ENCODE results near the gene NRSN1. TPM values are rescaled to one million over a fixed set of nuclear protein-coding genes. Genes with fewer than 3 reads are reported as not detected.
A peak's percentile ranks its signal among the peaks of the same experiment; 100 is the strongest.

NRSN1 gene
- total RNA-seq, 5 donors from 2014 or later (not counting 1 experiment from before 2014, with no cell fraction given): not detected

DNA sequence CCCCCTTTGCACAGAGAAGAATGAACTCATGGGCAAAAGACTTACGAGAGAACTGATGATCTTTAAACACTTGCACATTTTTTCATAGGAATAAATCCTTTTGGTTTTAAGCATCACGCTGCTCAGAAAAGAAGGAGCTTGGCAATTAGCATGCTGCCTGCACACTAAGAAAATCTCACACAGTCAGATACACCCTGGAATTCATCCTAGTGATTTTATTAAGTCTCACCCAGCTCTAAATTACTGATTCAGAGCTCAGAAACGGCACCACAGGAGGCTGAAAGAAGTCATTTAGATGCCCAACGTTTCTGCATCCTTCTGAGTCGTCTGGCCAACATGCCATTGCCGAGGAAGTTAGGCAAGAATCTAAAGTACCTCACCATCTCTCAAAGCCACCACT lies 18.0 kb upstream of the NRSN1 start:
- POLR2A ChIA-PET: no interaction called here
- Histone ChIP-seq H3K27ac (ENCODE audit: low read length) (no peak overlapping the region), H3K27me3 (replicated peaks in 1 of 2; ENCODE audit: control insufficient read depth in 2 of 2, extremely low read depth in 1 of 2, insufficient read depth in 2 of 2, low read length in 1 of 2) (peaks cover 0 to 4% of the 10 kb centered on the region in 2 experiments), H3K4me1 (ENCODE audit: control insufficient read depth in 1 of 2, extremely low read depth in 1 of 2, insufficient read depth in 2 of 2, low read length in 2 of 2) (no peaks in the 10 kb centered on the region), H3K36me3 (ENCODE audit: control insufficient read depth in 2 of 2, extremely low read depth in 1 of 2, insufficient read depth in 1 of 2, low read length in 1 of 2) (no peaks in the 10 kb centered on the region), H3K9me3 (no peaks in the 10 kb centered on the region), H3K4me3 (ENCODE audit: control insufficient read depth in 1 of 2, extremely low read depth in 1 of 2, low read length in 1 of 2) (no peak overlapping the region)
- Mint-ChIP-seq H3K9me3 (no peaks in the 10 kb centered on the region), H3K4me1 (no peaks in the 10 kb centered on the region), H3K27me3 (peaks cover 0 to 14% of the 10 kb centered on the region in 2 donors), H3K4me3 (no peak overlapping the region), H3K36me3 (no peaks in the 10 kb centered on the region), H3K27ac (no peak overlapping the region)
- no peak for ATAC-seq (replicated peaks in 1 of 4)
- 44% methylated on average over 6 of the region's 6 CpGs for WGBS (ENCODE audit: insufficient coverage)
- CTCF ChIA-PET: no interaction called here
- no peak for DNase-seq

DNA sequence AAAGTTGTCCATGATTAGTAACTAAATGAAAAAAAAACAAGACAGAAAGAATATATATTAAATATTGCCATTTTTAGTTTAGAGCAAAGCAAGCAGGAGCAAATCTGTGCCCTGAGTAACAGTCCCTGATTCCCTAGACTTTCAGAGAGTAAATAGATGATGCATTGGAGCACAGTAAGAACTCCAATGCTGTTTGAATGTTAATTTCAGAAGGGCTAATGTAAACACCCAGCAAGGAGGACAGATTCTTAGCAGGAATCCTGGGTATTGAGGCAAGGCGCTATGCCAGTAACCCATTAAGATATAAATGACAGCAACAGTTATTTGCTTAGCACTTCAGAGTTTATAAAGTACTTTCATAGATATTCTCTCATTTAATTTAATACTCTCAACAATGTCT lies 15.6 kb upstream of the NRSN1 start:
- Mint-ChIP-seq H3K4me3 (no peak overlapping the region), H3K27ac (no peak overlapping the region), H3K36me3 (no peaks in the 10 kb centered on the region), H3K4me1 (no peaks in the 10 kb centered on the region), H3K27me3 (peaks cover 0 to 22% of the 10 kb centered on the region in 2 donors), H3K9me3 (no peaks in the 10 kb centered on the region)
- DNase-seq: no peak
- no CpG with 5 or more reads among the region's 1 CpG for WGBS (ENCODE audit: insufficient coverage)
- H3K4me1 ChIP-seq (ENCODE audit: control insufficient read depth in 1 of 2, extremely low read depth in 1 of 2, insufficient read depth in 2 of 2, low read length in 2 of 2): no peaks in the 10 kb centered on the region
- POLR2A ChIA-PET: no interaction called here
- ATAC-seq (replicated peaks in 1 of 4): no peak
- no peaks in the 10 kb centered on the region for H3K9me3 ChIP-seq
- H3K36me3 ChIP-seq (ENCODE audit: control insufficient read depth in 2 of 2, extremely low read depth in 1 of 2, insufficient read depth in 1 of 2, low read length in 1 of 2): no peaks in the 10 kb centered on the region
- no peak overlapping the region for H3K4me3 ChIP-seq (ENCODE audit: control insufficient read depth in 1 of 2, extremely low read depth in 1 of 2, low read length in 1 of 2)
- CTCF ChIA-PET: no interaction called here
- peaks cover 0 to 4% of the 10 kb centered on the region in 2 experiments for H3K27me3 ChIP-seq (replicated peaks in 1 of 2; ENCODE audit: control insufficient read depth in 2 of 2, extremely low read depth in 1 of 2, insufficient read depth in 2 of 2, low read length in 1 of 2)
- H3K27ac ChIP-seq (ENCODE audit: low read length): no peak overlapping the region

DNA sequence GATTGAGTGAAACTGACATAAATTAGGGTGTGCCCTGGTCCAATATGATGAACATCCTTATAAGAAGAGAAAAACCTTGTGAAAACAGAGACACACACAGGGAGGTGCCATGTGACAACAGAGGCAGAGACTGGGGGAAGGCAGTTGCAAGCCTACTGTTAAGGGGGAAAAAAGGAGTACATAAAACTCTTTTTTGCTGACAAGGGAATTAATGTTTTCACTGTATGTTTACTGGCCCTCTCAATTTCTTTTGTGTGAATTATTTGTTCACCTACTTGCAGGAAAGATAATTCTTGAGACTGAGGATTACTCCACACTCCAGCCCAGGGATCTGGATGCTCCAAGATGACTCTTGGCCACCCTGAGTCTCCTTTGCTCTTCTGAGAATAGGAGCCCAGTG lies 12.1 kb upstream of the NRSN1 start:
- Histone ChIP-seq H3K36me3 (ENCODE audit: control insufficient read depth in 2 of 2, extremely low read depth in 1 of 2, insufficient read depth in 1 of 2, low read length in 1 of 2) (no peaks in the 10 kb centered on the region), H3K27me3 (replicated peaks in 1 of 2; ENCODE audit: control insufficient read depth in 2 of 2, extremely low read depth in 1 of 2, insufficient read depth in 2 of 2, low read length in 1 of 2) (peaks cover 0 to 4% of the 10 kb centered on the region in 2 experiments), H3K4me1 (ENCODE audit: control insufficient read depth in 1 of 2, extremely low read depth in 1 of 2, insufficient read depth in 2 of 2, low read length in 2 of 2) (no peaks in the 10 kb centered on the region), H3K4me3 (ENCODE audit: control insufficient read depth in 1 of 2, extremely low read depth in 1 of 2, low read length in 1 of 2) (no peak overlapping the region), H3K27ac (ENCODE audit: low read length) (no peak overlapping the region), H3K9me3 (no peaks in the 10 kb centered on the region)
- Mint-ChIP-seq H3K4me3 (no peak overlapping the region), H3K27me3 (peaks cover 1 to 8% of the 10 kb centered on the region in 2 donors), H3K9me3 (peaks cover 0 to 3% (median 0%) of the 10 kb centered on the region in 3 donors), H3K27ac (no peak overlapping the region), H3K36me3 (no peaks in the 10 kb centered on the region), H3K4me1 (no peaks in the 10 kb centered on the region)
- no peak for DNase-seq
- no peak for ATAC-seq (replicated peaks in 1 of 4)
- ChIA-PET POLR2A (no interaction called here), CTCF (no interaction called here)

DNA sequence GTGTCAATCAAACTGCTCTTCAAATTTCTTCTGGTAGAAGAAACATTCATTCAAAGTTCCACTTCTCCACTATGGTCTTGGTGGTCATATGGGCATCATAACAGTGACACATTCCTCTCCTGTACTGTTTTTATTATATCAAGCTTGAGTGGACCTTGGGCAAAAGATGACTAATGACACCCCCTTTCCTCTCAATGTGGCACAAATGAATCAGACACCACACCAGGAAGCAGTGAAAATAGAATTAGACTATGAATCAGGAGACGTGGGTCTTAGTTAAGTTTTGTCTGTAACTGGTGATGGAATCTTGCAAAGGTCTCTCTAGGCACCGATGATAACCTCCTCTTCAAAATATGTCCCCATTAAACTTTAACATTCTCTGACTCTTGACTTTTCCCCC lies 9.0 kb upstream of the NRSN1 start:
- CTCF ChIA-PET: no interaction called here
- H3K4me1 Mint-ChIP-seq: no peaks in the 10 kb centered on the region
- no peak for DNase-seq
- H3K36me3 Mint-ChIP-seq: no peaks in the 10 kb centered on the region
- H3K36me3 ChIP-seq (ENCODE audit: control insufficient read depth in 2 of 2, extremely low read depth in 1 of 2, insufficient read depth in 1 of 2, low read length in 1 of 2): no peaks in the 10 kb centered on the region
- ATAC-seq (replicated peaks in 1 of 4): no peak
- H3K27ac Mint-ChIP-seq: no peak overlapping the region
- WGBS (ENCODE audit: insufficient coverage): no CpG with 5 or more reads among the region's 2 CpGs
- peaks cover 6 to 7% of the 10 kb centered on the region in 2 donors for H3K27me3 Mint-ChIP-seq
- peaks cover 0 to 3% (median 0%) of the 10 kb centered on the region in 3 donors for H3K9me3 Mint-ChIP-seq
- H3K4me1 ChIP-seq (ENCODE audit: control insufficient read depth in 1 of 2, extremely low read depth in 1 of 2, insufficient read depth in 2 of 2, low read length in 2 of 2): no peaks in the 10 kb centered on the region
- H3K27ac ChIP-seq (ENCODE audit: low read length): no peak overlapping the region
- POLR2A ChIA-PET: no interaction called here
- H3K27me3 ChIP-seq (replicated peaks in 1 of 2; ENCODE audit: control insufficient read depth in 2 of 2, extremely low read depth in 1 of 2, insufficient read depth in 2 of 2, low read length in 1 of 2): peaks cover 0 to 4% of the 10 kb centered on the region in 2 experiments
- no peaks in the 10 kb centered on the region for H3K9me3 ChIP-seq
- H3K4me3 ChIP-seq (ENCODE audit: control insufficient read depth in 1 of 2, extremely low read depth in 1 of 2, low read length in 1 of 2): no peak overlapping the region
- H3K4me3 Mint-ChIP-seq: no peak overlapping the region

GRCh38 chr6:24122139-24122538 lies 3.9 kb upstream of the NRSN1 start:
- peaks cover 0 to 8% (median 7%) of the 10 kb centered on the region in 3 donors for H3K4me1 Mint-ChIP-seq
- Histone ChIP-seq H3K27ac (ENCODE audit: low read length) (no peak overlapping the region), H3K27me3 (replicated peaks in 1 of 2; ENCODE audit: control insufficient read depth in 2 of 2, extremely low read depth in 1 of 2, insufficient read depth in 2 of 2, low read length in 1 of 2) (peaks cover 0 to 2% of the 10 kb centered on the region in 2 experiments), H3K4me1 (ENCODE audit: control insufficient read depth in 1 of 2, extremely low read depth in 1 of 2, insufficient read depth in 2 of 2, low read length in 2 of 2) (no peaks in the 10 kb centered on the region), H3K4me3 (ENCODE audit: control insufficient read depth in 1 of 2, extremely low read depth in 1 of 2, low read length in 1 of 2) (no peak overlapping the region), H3K9me3 (no peaks in the 10 kb centered on the region), H3K36me3 (ENCODE audit: control insufficient read depth in 2 of 2, extremely low read depth in 1 of 2, insufficient read depth in 1 of 2, low read length in 1 of 2) (no peaks in the 10 kb centered on the region)
- 78% methylated on average over 7 of the region's 7 CpGs for WGBS (ENCODE audit: insufficient coverage)
- no peak overlapping the region for H3K27ac Mint-ChIP-seq
- ChIA-PET CTCF (no interaction called here), POLR2A (no interaction called here)
- H3K4me3 Mint-ChIP-seq: no peak overlapping the region
- ATAC-seq (replicated peaks in 1 of 4): no peak
- no peak for DNase-seq
- H3K27me3 Mint-ChIP-seq: peaks cover 29 to 31% of the 10 kb centered on the region in 2 donors
- peaks cover 0 to 9% (median 0%) of the 10 kb centered on the region in 3 donors for H3K9me3 Mint-ChIP-seq
- no peaks in the 10 kb centered on the region for H3K36me3 Mint-ChIP-seq

DNA sequence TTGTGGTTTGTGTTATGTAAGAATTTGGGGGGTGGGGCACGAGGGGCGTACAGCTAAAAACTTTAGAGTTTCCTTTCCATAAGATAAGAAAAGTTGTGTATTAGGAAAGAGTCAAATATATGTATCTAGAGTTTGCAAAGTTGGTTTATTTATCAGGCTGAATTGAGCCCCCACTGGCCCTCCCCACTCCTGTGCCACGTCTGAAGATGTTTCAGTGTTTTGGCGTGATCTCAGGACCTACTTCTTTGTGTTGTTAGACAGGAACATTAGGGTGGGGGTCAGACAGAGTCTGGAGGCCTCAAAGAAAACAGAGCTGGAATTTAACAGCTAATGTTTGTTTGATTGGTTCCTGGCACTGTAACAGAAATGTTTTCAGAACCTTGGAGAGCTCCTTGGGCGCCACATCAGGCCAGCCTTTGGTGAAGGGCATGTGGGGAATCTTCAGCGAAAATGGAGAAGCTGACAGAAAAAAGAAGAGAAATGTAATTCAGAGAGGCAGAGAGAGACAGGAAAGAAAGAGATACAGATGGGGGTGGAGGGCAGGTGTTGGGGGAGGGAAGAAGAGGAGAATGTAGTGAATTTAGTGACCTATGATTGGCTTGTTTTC lies 674 bp downstream of the NRSN1 start:
- 0% methylated on average over 2 of the region's 6 CpGs for WGBS (ENCODE audit: insufficient coverage)
- Histone ChIP-seq H3K27me3 (replicated peaks in 1 of 2; ENCODE audit: control insufficient read depth in 2 of 2, extremely low read depth in 1 of 2, insufficient read depth in 2 of 2, low read length in 1 of 2) (peaks cover 0 to 2% of the 10 kb centered on the region in 2 experiments), H3K4me3 (ENCODE audit: control insufficient read depth in 1 of 2, extremely low read depth in 1 of 2, low read length in 1 of 2) (no peak overlapping the region), H3K9me3 (no peaks in the 10 kb centered on the region), H3K27ac (ENCODE audit: low read length) (no peak overlapping the region), H3K4me1 (ENCODE audit: control insufficient read depth in 1 of 2, extremely low read depth in 1 of 2, insufficient read depth in 2 of 2, low read length in 2 of 2) (no peaks in the 10 kb centered on the region), H3K36me3 (ENCODE audit: control insufficient read depth in 2 of 2, extremely low read depth in 1 of 2, insufficient read depth in 1 of 2, low read length in 1 of 2) (no peaks in the 10 kb centered on the region)
- Mint-ChIP-seq H3K4me1 (peaks cover 0 to 8% (median 7%) of the 10 kb centered on the region in 3 donors), H3K4me3 (peak overlapping the region in 1 of 3 donors; percentile 12), H3K36me3 (no peaks in the 10 kb centered on the region), H3K9me3 (peaks cover 0 to 8% (median 5%) of the 10 kb centered on the region in 3 donors), H3K27ac (no peak overlapping the region), H3K27me3 (peaks cover 29 to 45% of the 10 kb centered on the region in 2 donors)
- DNase-seq: peak in 5 of 35 experiments; percentile 0 to 37 (median 4)
- ChIA-PET CTCF (no interaction called here), POLR2A (no interaction called here)
- no peak for ATAC-seq (replicated peaks in 1 of 4)

DNA sequence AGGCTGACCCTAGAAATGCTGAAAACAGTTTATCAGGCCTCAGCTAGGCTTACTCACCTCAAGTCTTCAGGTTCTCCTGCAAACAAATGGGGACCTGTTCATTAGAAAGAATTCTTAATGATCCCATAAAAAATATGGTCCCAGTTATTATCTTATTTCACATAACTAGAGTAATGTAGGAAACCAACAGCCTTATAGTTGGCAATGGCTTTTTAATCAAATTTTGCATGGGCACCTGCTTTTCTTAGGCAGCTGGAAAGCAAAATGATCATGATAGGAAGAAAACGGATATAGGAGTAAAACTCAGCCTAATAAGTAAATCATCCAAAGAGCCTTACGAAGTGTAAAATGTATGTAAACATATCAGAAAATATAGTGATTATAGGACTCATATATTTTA lies 1.3 kb downstream of the NRSN1 start:
- Mint-ChIP-seq H3K4me1 (peaks cover 0 to 8% (median 7%) of the 10 kb centered on the region in 3 donors), H3K36me3 (no peaks in the 10 kb centered on the region), H3K27ac (no peak overlapping the region), H3K4me3 (no peak overlapping the region), H3K27me3 (peaks cover 24 to 44% of the 10 kb centered on the region in 2 donors), H3K9me3 (peaks cover 0 to 8% (median 5%) of the 10 kb centered on the region in 3 donors)
- H3K27ac ChIP-seq (ENCODE audit: low read length): no peak overlapping the region
- no CpG with 5 or more reads among the region's 2 CpGs for WGBS (ENCODE audit: insufficient coverage)
- H3K4me3 ChIP-seq (ENCODE audit: control insufficient read depth in 1 of 2, extremely low read depth in 1 of 2, low read length in 1 of 2): no peak overlapping the region
- peaks cover 0 to 2% of the 10 kb centered on the region in 2 experiments for H3K27me3 ChIP-seq (replicated peaks in 1 of 2; ENCODE audit: control insufficient read depth in 2 of 2, extremely low read depth in 1 of 2, insufficient read depth in 2 of 2, low read length in 1 of 2)
- ATAC-seq (replicated peaks in 1 of 4) (no peak), DNase-seq (no peak)
- H3K4me1 ChIP-seq (ENCODE audit: control insufficient read depth in 1 of 2, extremely low read depth in 1 of 2, insufficient read depth in 2 of 2, low read length in 2 of 2): no peaks in the 10 kb centered on the region
- H3K36me3 ChIP-seq (ENCODE audit: control insufficient read depth in 2 of 2, extremely low read depth in 1 of 2, insufficient read depth in 1 of 2, low read length in 1 of 2): no peaks in the 10 kb centered on the region
- no peaks in the 10 kb centered on the region for H3K9me3 ChIP-seq
- ChIA-PET POLR2A (no interaction called here), CTCF (no interaction called here)
